ENCODE results near the gene CCR5. TPM values are rescaled to one million over a fixed set of nuclear protein-coding genes. Genes with fewer than 3 reads are reported as not detected.

The CCR5 gene
- total RNA-seq, 1 donor from 2014 or later, result not detected

- H4K20me1 ChIP-seq (ENCODE audit: low read depth), result no peaks in the 10 kb centered on the region
- Mint-ChIP-seq H3K27me3 (ENCODE audit: insufficient read depth, low read depth) (peaks cover 5% of the 10 kb centered on the region), H3K27ac (no peak overlapping the region), H3K4me3 (no peak overlapping the region), H3K36me3 (no peaks in the 10 kb centered on the region), H3K9me3 (no peaks in the 10 kb centered on the region), H3K4me1 (peaks cover 6% of the 10 kb centered on the region)
- no peaks in the 10 kb centered on the region for H3K4me1 ChIP-seq
- H3K4me3 ChIP-seq, result no peak overlapping the region
- no peaks in the 10 kb centered on the region for H3K36me3 ChIP-seq
- no peak overlapping the region for H3K4me2 ChIP-seq
- no peaks in the 10 kb centered on the region for H3K27me3 ChIP-seq
- H3F3A ChIP-seq (ENCODE audit: low read depth), result no peaks in the 10 kb centered on the region
- H3K79me2 ChIP-seq (ENCODE audit: low read depth), result no peaks in the 10 kb centered on the region
- no peaks in the 10 kb centered on the region for H3K9me3 ChIP-seq (ENCODE audit: low read depth)
- H3K27ac ChIP-seq, result no peak overlapping the region
- H2AFZ ChIP-seq (replicated peaks), result no peak overlapping the region
- DNase-seq (ENCODE audit: low spot score), result no peak
- H3K9ac ChIP-seq, result no peak overlapping the region
- TF ChIP-seq EZH2phosphoT487 (IDR thresholded peaks at IDR 0.05) (no peak), EZH2 (IDR thresholded peaks at IDR 0.05) (no peak), CTCF (IDR thresholded peaks at IDR 0.05) (no peak)
Measured at GRCh38 chr3:46413951-46414350, 43.2 kb downstream of the CCR5 start.

- DNase-seq (ENCODE audit: low spot score), result no peak
- Histone ChIP-seq H3K4me2 (no peak overlapping the region), H3K9ac (no peak overlapping the region), H3K27ac (no peak overlapping the region), H3K79me2 (ENCODE audit: low read depth) (no peaks in the 10 kb centered on the region), H2AFZ (replicated peaks) (no peak overlapping the region), H3K27me3 (no peaks in the 10 kb centered on the region), H3K36me3 (no peaks in the 10 kb centered on the region), H3K9me3 (ENCODE audit: low read depth) (no peaks in the 10 kb centered on the region), H3K4me1 (no peaks in the 10 kb centered on the region), H3K4me3 (no peak overlapping the region), H4K20me1 (ENCODE audit: low read depth) (no peaks in the 10 kb centered on the region), H3F3A (ENCODE audit: low read depth) (no peaks in the 10 kb centered on the region)
- Mint-ChIP-seq H3K36me3 (no peaks in the 10 kb centered on the region), H3K27me3 (ENCODE audit: insufficient read depth, low read depth) (peaks cover 5% of the 10 kb centered on the region), H3K4me3 (no peak overlapping the region), H3K27ac (no peak overlapping the region), H3K9me3 (no peaks in the 10 kb centered on the region), H3K4me1 (peaks cover 6% of the 10 kb centered on the region)
- TF ChIP-seq EZH2phosphoT487 (IDR thresholded peaks at IDR 0.05) (no peak), CTCF (IDR thresholded peaks at IDR 0.05) (no peak), EZH2 (IDR thresholded peaks at IDR 0.05) (no peak)
Measured at GRCh38 chr3:46414739-46415138, 44.0 kb downstream of the CCR5 start.

GRCh38 chr3:46416125-46416810 is 45.5 kb downstream of the CCR5 start:
- H3K4me1 Mint-ChIP-seq, result peaks cover 6% of the 10 kb centered on the region
- H3K27ac Mint-ChIP-seq, result no peak overlapping the region
- no peak for TF ChIP-seq CTCF (IDR thresholded peaks at IDR 0.05)
- TF ChIP-seq EZH2 (IDR thresholded peaks at IDR 0.05), result no peak

More at GRCh38 chr3:46416125-46416810, 45.5 kb downstream of the CCR5 start:
- Histone ChIP-seq H3K27me3 (no peaks in the 10 kb centered on the region), H3K9ac (no peak overlapping the region), H3K79me2 (ENCODE audit: low read depth) (no peaks in the 10 kb centered on the region), H3K4me1 (no peaks in the 10 kb centered on the region), H3F3A (ENCODE audit: low read depth) (no peaks in the 10 kb centered on the region), H3K4me2 (no peak overlapping the region), H3K4me3 (no peak overlapping the region), H2AFZ (replicated peaks) (no peak overlapping the region), H4K20me1 (ENCODE audit: low read depth) (no peaks in the 10 kb centered on the region), H3K27ac (no peak overlapping the region), H3K36me3 (no peaks in the 10 kb centered on the region), H3K9me3 (ENCODE audit: low read depth) (no peaks in the 10 kb centered on the region)
- no peaks in the 10 kb centered on the region for H3K9me3 Mint-ChIP-seq
- peaks cover 5% of the 10 kb centered on the region for H3K27me3 Mint-ChIP-seq (ENCODE audit: insufficient read depth, low read depth)
- no peaks in the 10 kb centered on the region for H3K36me3 Mint-ChIP-seq
- no peak for DNase-seq (ENCODE audit: low spot score)
- H3K4me3 Mint-ChIP-seq, result no peak overlapping the region
